Fibroblast of skin of abdomen (primary cell): ENCODE results near the gene IPO13.

Experiments
- DNase-seq: peaks from one replicate; pipeline ENCODE4 v3.0.0-alpha.2; 2013

The IPO13 gene

DNA sequence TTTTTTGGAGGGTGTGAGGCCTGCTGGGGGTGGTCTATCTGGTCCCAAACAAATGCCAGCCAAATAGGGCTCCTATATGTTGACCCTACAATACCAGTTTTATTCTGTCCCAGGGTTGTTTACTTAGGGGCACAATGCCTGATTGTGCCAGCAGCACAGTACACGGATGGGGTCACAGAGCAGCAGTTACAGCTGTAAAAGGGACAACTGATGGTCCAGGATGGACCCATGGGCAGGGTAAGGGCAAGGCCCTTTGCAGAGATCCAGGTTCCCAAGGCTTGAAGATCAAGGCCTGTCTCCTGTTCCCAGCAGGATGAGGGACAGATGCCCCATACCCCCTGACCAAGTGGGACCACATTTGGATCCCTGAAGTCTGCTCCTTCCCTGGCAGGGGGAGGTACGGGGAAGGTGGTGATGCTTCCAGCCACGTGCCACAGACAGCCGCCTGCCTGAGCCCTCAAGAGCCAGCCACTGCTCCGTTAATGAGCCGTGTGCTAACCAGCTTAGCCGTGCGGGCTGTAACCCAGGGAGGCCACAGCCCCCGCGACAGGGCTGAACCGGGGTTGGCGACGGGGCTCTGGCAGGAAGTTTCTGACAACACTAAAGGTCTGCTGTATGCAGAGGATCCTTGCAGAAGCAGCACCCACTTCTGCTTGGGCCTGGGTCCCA lies 66.3 kb downstream of the IPO13 start:
- DNase-seq, result no peak

- no peak for DNase-seq
Observed at GRCh38 chr1:44013949-44014348, 67.2 kb downstream of the IPO13 start.

DNA sequence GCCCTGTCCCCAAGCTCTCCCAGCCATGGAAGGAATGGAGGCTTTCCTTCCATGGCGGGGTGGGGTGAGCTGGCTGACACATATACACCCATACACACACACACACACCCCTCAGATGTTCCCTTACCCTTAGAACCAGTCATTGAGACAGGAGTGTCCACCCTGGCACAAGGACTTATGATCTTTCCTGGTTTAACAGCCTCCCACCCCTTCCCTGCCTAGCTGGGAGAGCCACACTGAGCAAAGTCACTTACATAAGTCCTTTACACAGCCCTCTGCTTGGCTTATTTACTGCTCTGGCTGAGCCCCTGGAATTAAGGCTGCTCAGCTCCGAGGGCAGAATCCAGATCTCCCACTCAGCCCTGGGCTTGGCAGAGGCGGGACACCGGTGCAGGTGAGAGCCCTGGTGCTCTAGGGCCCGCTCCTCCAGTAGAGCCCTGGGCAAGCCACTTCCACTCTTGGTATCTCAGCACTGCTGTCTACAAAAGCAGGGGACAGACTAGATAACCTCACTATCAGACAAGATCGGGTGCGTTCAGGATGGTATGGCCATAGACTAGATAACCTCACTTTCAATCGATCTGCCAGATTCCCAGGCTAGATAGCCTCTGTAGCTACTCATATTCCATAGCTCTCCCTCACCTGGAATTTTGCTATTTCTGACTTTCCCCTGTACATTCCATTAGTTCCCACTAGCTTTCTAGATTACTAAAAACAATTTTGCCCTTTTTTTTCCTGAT lies 67.8 kb downstream of the IPO13 start:
- no peak for DNase-seq

DNA sequence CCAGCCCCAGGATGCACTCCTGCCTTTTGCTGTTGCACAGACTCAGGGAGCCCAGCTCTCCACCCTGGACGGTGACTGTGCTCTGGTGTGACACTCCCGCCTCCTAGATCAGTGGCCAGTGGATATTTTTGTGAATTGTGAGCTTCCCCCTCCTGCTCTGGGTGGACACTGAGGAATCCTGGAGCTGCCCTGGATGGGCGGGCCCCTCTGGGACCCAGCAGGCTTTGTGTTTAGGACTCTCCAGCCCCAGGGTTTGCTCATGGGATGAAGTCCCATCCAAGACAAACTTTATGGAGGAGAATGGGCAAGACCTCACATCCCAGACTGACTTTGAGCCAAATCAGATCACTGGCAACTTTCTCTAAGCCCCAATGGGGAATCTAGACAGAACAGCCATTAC lies 68.5 kb downstream of the IPO13 start:
- no peak for DNase-seq

DNA sequence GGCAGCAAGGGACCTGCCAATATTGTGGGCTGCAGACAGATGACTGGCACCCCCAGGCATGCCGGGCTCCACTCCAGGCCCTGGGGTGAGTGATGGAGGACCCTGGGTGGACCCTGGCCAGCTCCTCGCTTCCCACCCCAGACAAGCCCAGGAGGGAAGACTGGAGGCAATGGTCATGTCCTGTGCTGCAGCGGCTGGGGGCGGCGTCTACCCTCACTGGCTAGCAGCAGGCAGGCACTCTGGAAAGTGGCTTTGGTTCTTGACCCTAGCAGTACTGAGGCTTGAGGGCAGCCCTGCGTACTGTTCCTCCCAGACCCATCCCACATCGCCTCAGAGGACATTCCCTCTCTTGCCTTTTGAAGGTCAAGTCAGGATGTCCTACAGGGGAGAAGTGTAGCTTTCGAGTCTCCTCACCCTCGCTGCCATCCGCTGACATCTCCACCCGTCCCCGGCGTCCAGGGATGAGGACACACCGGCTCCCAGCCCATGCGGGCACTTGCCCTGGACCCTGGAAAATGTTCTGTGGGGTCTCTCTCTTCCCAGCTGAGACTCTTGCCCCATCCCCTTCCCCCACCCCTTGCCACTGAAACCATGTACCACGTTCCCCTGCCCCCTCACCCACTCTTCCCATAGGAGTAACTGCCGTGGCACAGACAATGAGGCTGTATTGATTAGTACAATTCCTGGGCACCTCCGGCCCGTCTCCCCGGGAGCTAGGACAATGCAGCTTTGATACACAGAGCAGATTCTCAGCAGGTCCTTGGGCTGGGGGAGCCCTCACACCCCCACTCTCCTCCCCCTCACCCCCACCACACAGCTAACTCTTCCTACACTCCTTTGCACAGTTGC lies 69.5 kb downstream of the IPO13 start:
- no peak for DNase-seq

GRCh38 chr1:44016890-44017400 lies 70.2 kb downstream of the IPO13 start:
- DNase-seq, result no peak
